Keratinocyte (primary cell): ENCODE data around the gene DLG4. TPM values are rescaled to one million over a fixed set of nuclear protein-coding genes. Genes with fewer than 3 reads are reported as not detected.

Experiments used
- DNase-seq: peaks from one replicate; pipeline ENCODE4 v3.0.0-alpha.2; 2011; ENCODE audit warnings: low read depth, missing footprints, low spot score
- FAIRE-seq: peaks from 2 replicates; lab custom pipeline; 2011; peaks lifted over from hg19 to GRCh38; lab: Jason Lieb, UNC
- H2AFZ ChIP-seq: 2 replicates; pipeline ENCODE4 v1.6.0; 2012; ENCODE audit warnings: low read length, control low read depth, inconsistent platforms; ENCODE audit not compliant: control insufficient read depth
- H3K27ac ChIP-seq: 2 replicates; pipeline ENCODE4 v1.5.1; 2011; ENCODE audit warnings: low read length; ENCODE audit not compliant: control insufficient read depth, insufficient read depth
- H3K27me3 ChIP-seq: 3 replicates; pipeline ENCODE4 v1.6.0; 2011; ENCODE audit warnings: low read length; ENCODE audit not compliant: control insufficient read depth, insufficient read depth; ENCODE audit errors: extremely low read depth
- H3K36me3 ChIP-seq, 2 experiments: 2 replicates in 1 of 2; 3 replicates in 1 of 2; pipeline ENCODE4 v1.5.1; 2011; ENCODE audit warnings: low read length in 2 of 2, mild to moderate bottlenecking in 1 of 2; ENCODE audit not compliant: control insufficient read depth in 2 of 2, insufficient read depth in 2 of 2; ENCODE audit errors: extremely low read depth in 1 of 2
- H3K4me1 ChIP-seq: 3 replicates; pipeline ENCODE4 v1.5.1; 2011; ENCODE audit warnings: low read length; ENCODE audit not compliant: control insufficient read depth, insufficient read depth; ENCODE audit errors: extremely low read depth
- H3K4me2 ChIP-seq: 3 replicates; pipeline ENCODE4 v1.6.0; 2011; ENCODE audit warnings: low read depth, low read length; ENCODE audit not compliant: control insufficient read depth, insufficient read depth; ENCODE audit errors: extremely low read depth
- H3K4me3 ChIP-seq, 3 experiments: fragments of 200-600 bp in 1 of 3; sonication (generic) in 1 of 3; 2 replicates in 2 of 3; 3 replicates in 1 of 3; pipeline ENCODE4 v1.5.1; 2011 to 2016; ENCODE audit warnings: low read length in 3 of 3, mild to moderate bottlenecking in 3 of 3, control low read depth in 2 of 3, inconsistent platforms in 1 of 3, low read depth in 1 of 3, mixed read lengths in 1 of 3, mixed run types in 1 of 3, moderate library complexity in 1 of 3; ENCODE audit not compliant: control insufficient read depth in 2 of 3, insufficient read depth in 2 of 3; ENCODE audit errors: extremely low read depth in 1 of 3
- H3K79me2 ChIP-seq: 2 replicates; pipeline ENCODE4 v1.6.0; 2012; ENCODE audit warnings: low read length; ENCODE audit not compliant: control insufficient read depth, insufficient read depth
- H3K9ac ChIP-seq: 3 replicates; pipeline ENCODE4 v1.6.0; 2011; ENCODE audit warnings: low read length; ENCODE audit not compliant: control insufficient read depth, insufficient read depth; ENCODE audit errors: extremely low read depth
- H3K9me1 ChIP-seq: 3 replicates; pipeline ENCODE4 v1.6.0; 2011; ENCODE audit warnings: low read length; ENCODE audit not compliant: control insufficient read depth, insufficient read depth; ENCODE audit errors: extremely low read depth
- H3K9me3 ChIP-seq: 2 replicates; pipeline ENCODE4 v1.5.1; 2012; ENCODE audit warnings: low read depth, low read length; ENCODE audit not compliant: control insufficient read depth
- H4K20me1 ChIP-seq: 3 replicates; pipeline ENCODE4 v1.6.0; 2011; ENCODE audit warnings: low read length; ENCODE audit not compliant: control insufficient read depth, insufficient read depth; ENCODE audit errors: extremely low read depth
- CTCF ChIP-seq, 3 experiments: IDR thresholded peaks in 1 of 3; conservative IDR thresholded peaks in 1 of 3; optimal IDR thresholded peaks in 1 of 3; 2 replicates in 2 of 3; 3 replicates in 1 of 3; pipeline versions ENCODE3 to v1.5.1; 2011; ENCODE audit warnings: low read length in 3 of 3, mild to moderate bottlenecking in 3 of 3, moderate library complexity in 2 of 3, control low read depth in 1 of 3, inconsistent platforms in 1 of 3; ENCODE audit not compliant: insufficient read depth in 2 of 3; ENCODE audit errors: extremely low read depth in 1 of 3
- EZH2 ChIP-seq: IDR thresholded peaks from one replicate; pipeline ENCODE4 v1.6.1; 2012; ENCODE audit warnings: inconsistent platforms, mild to moderate bottlenecking, low read length, moderate library complexity
- dilution Hi-C: fragments of 300-500 bp; cut with MboI; formaldehyde crosslinking; loops from one replicate; pipeline ENCODE4 v1.7.0; 2020; ENCODE audit warnings: low sequenced_read_pairs; ENCODE audit not compliant: extremely low pct_ligation_motif_present
- polyA plus RNA-seq, 5 experiments: library from polyadenylated mRNA; depleted of rRNA in 3 of 5; stranded (reverse) in 3 of 5; stranded (forward) in 1 of 5; unstranded in 1 of 5; fragments of >200 nt; gene quantifications; 1 replicate in 1 of 5; 2 replicates in 3 of 5; 3 replicates in 1 of 5; pipeline versions ENCODE4 v1.2.1 to v1.2.3, GENCODE V29; 2011 to 2012; ENCODE audit warnings: missing spikeins in 2 of 5, low read depth in 1 of 5, low replicate concordance in 1 of 5

The DLG4 gene
- polyA plus RNA-seq, 1 donor (not counting 4 experiments of a cell fraction or from before 2014, with no cell fraction given), result 4.5 TPM

- Histone ChIP-seq H3K27me3 (no peaks in the 10 kb centered on the region), H2AFZ (no peak overlapping the region)
- dilution Hi-C loops, result no loop called here
Measured at GRCh38 chr17:7253082-7253481, 33.4 kb upstream of the DLG4 start.

GRCh38 chr17:7252176-7253043 is 32.8 kb upstream of the DLG4 start, which contains the start of gene ELP5:
TSS of gene ELP5 (plus strand) at chr17:7252215. CDS start at chr17:7252551, 336 bp downstream.
- Histone ChIP-seq H3K36me3 (peaks cover 9 to 26% of the 10 kb centered on the region in 2 experiments), H3K9me1 (no peaks in the 10 kb centered on the region), H2AFZ (peak within 1 kb of the TSS; percentile 96), H3K4me1 (peaks cover 18% of the 10 kb centered on the region), H3K9ac (peak within 1 kb of the TSS; percentile 94), H3K9me3 (no peaks in the 10 kb centered on the region), H3K4me2 (peak within 1 kb of the TSS; percentile 98), H4K20me1 (no peaks in the 10 kb centered on the region), H3K4me3 (peak within 1 kb of the TSS; percentile 80 to 95 (median 92)), H3K27me3 (no peaks in the 10 kb centered on the region), H3K79me2 (peaks cover 54% of the 10 kb centered on the region), H3K27ac (peak within 1 kb of the TSS; percentile 99)
- TF ChIP-seq EZH2 (no peak), CTCF (optimal IDR thresholded peaks at IDR 0.05 in 1 of 3, IDR thresholded peaks at IDR 0.05 in 1 of 3, conservative IDR thresholded peaks at IDR 0.05 in 1 of 3; ENCODE audit: extremely low read depth in 1 of 3, insufficient read depth in 2 of 3, low read length in 3 of 3) (peak in 2 of 3 experiments; percentile 20 to 70)
- FAIRE-seq (peak; percentile 60), DNase-seq (no peak)
- dilution Hi-C loops, result no loop called here

More at GRCh38 chr17:7253082-7253481, 33.4 kb upstream of the DLG4 start:
- Histone ChIP-seq H3K4me1 (peaks cover 18% of the 10 kb centered on the region), H3K79me2 (peaks cover 48% of the 10 kb centered on the region), H3K4me2 (peak overlapping the region; percentile 97), H3K36me3 (peaks cover 9 to 28% of the 10 kb centered on the region in 2 experiments), H3K9ac (peak overlapping the region; percentile 94), H3K9me3 (no peaks in the 10 kb centered on the region), H4K20me1 (no peaks in the 10 kb centered on the region), H3K4me3 (peak overlapping the region; percentile 80 to 95 (median 92)), H3K9me1 (no peaks in the 10 kb centered on the region), H3K27ac (peak overlapping the region; percentile 99)
- TF ChIP-seq CTCF (optimal IDR thresholded peaks at IDR 0.05 in 1 of 3, IDR thresholded peaks at IDR 0.05 in 1 of 3, conservative IDR thresholded peaks at IDR 0.05 in 1 of 3; ENCODE audit: extremely low read depth in 1 of 3, insufficient read depth in 2 of 3, low read length in 3 of 3) (no peak), EZH2 (no peak)
- FAIRE-seq (no peak), DNase-seq (no peak)
